ENCODE results near the gene GRIP2. TPM values are rescaled to one million over a fixed set of nuclear protein-coding genes. Genes with fewer than 3 reads are reported as not detected.

GRIP2 gene
- total and polyA plus RNA-seq, 2 donors (not counting 3 experiments of a cell fraction or from before 2014, with no cell fraction given): not detected

DNA sequence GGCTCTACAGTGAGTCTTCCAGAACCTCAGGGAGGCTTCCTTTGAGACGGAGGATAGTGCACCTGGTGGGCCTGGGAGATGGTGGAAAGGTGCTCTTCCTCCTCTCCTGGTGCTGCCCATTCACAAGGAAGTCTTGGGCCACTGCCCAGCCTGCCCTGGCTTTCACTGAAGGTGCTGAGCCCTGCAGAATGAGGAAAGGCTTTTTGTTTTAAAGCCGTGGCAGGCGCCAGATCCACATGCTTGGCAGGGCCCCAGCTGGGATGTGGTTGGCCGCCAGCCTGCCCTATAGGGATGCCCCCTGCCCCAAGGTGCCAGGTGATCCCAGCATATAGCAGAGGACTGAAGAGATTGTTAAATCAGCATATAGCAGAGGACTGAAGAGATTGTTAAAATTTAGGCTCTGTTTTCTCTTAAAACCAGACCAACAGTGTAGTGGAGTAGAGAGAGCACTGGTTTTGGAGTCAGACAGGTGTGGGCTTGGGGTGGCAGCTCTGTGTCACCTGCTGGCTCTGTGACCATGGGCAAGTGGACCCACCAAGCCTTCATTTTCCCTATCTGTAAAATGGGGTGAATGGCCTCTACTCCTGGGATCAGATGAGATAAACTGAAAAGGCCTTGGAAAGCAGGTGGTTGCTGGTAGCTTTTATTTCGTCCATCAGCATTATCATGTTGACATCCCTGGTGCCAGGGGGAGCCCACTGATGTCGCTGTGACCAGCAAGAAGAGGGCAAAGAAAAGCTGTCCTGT is 84.4 kb downstream of the GRIP2 start:
- Histone ChIP-seq H2AFZ (ENCODE audit: low read depth, low read length) (no peak overlapping the region), H3K9me3 (replicated peaks; ENCODE audit: control insufficient read depth, insufficient read depth, low read length) (no peaks in the 10 kb centered on the region), H3K36me3 (ENCODE audit: control insufficient read depth in 2 of 2, extremely low read depth in 1 of 2, insufficient read depth in 2 of 2, low read length in 2 of 2) (no peaks in the 10 kb centered on the region), H3K79me2 (ENCODE audit: control insufficient read depth, insufficient read depth, low read length) (no peaks in the 10 kb centered on the region), H3K9ac (replicated peaks; ENCODE audit: extremely low read depth, insufficient read depth, low read length) (no peak overlapping the region), H3K4me3 (replicated peaks in 1 of 3; ENCODE audit: insufficient read depth in 1 of 3, low read depth in 1 of 3, low read length in 3 of 3) (no peak overlapping the region), H3K4me1 (ENCODE audit: control insufficient read depth, extremely low read depth, insufficient read depth, low read length) (peaks cover 53% of the 10 kb centered on the region), H4K20me1 (replicated peaks; ENCODE audit: control insufficient read depth, extremely low read depth, insufficient read depth, low read length) (no peaks in the 10 kb centered on the region), H3K27me3 (ENCODE audit: control insufficient read depth in 2 of 2, insufficient read depth in 2 of 2, low read length in 2 of 2) (no peaks in the 10 kb centered on the region), H3K27ac (ENCODE audit: insufficient read depth, low read depth, low read length) (no peak overlapping the region), H3K4me2 (ENCODE audit: insufficient read depth, low read length) (no peak overlapping the region), H3K9me1 (replicated peaks; ENCODE audit: control insufficient read depth, extremely low read depth, insufficient read depth, low read length) (no peaks in the 10 kb centered on the region)
- no peak for FAIRE-seq
- POLR2A ChIA-PET: interaction anchor here (1.0 kb wide), 1 partner anchor 54 kb away, joined by 3 read pairs; the partner anchor contains the start of gene SLC6A6
- intact Hi-C loops (cut with micrococcal nuclease) (no loop called here), dilution Hi-C loops (cut with MboI; ENCODE audit: extremely low pct_ligation_motif_present, low sequenced_read_pairs) (no loop called here)
- no peak for TF ChIP-seq POLR2AphosphoS5 (IDR thresholded peaks at IDR 0.05; ENCODE audit: insufficient read depth, low read depth, low read length)
- TF ChIP-seq, protein P1, sequence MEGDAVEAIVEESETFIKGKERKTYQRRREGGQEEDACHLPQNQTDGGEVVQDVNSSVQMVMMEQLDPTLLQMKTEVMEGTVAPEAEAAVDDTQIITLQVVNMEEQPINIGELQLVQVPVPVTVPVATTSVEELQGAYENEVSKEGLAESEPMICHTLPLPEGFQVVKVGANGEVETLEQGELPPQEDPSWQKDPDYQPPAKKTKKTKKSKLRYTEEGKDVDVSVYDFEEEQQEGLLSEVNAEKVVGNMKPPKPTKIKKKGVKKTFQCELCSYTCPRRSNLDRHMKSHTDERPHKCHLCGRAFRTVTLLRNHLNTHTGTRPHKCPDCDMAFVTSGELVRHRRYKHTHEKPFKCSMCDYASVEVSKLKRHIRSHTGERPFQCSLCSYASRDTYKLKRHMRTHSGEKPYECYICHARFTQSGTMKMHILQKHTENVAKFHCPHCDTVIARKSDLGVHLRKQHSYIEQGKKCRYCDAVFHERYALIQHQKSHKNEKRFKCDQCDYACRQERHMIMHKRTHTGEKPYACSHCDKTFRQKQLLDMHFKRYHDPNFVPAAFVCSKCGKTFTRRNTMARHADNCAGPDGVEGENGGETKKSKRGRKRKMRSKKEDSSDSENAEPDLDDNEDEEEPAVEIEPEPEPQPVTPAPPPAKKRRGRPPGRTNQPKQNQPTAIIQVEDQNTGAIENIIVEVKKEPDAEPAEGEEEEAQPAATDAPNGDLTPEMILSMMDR (IDR thresholded peaks at IDR 0.05; ENCODE audit: extremely low read depth in 1 of 2, insufficient read depth in 1 of 2, low read depth in 1 of 2, low read length in 2 of 2): no peak
- TF ChIP-seq, protein P2, sequence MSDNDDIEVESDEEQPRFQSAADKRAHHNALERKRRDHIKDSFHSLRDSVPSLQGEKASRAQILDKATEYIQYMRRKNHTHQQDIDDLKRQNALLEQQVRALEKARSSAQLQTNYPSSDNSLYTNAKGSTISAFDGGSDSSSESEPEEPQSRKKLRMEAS (IDR thresholded peaks at IDR 0.05; ENCODE audit: insufficient read depth, insufficient read length): no peak
- no peak for TF ChIP-seq POLR2A (IDR thresholded peaks at IDR 0.05; ENCODE audit: low read depth, low read length)
- no peak for TF ChIP-seq JUN (IDR thresholded peaks at IDR 0.05; ENCODE audit: borderline replicate concordance, insufficient read depth, insufficient read length, low read depth)
- no TSS peak for BruUV-seq (replicated peaks)
- CTCF ChIA-PET: no interaction called here
- no peak for DNase-seq (ENCODE audit: low read depth, low spot score)

Data from endothelial cell of umbilical vein (primary cell).